ENCODE results near the gene BCL3. TPM values are rescaled to one million over a fixed set of nuclear protein-coding genes. Genes with fewer than 3 reads are reported as not detected.

Gene BCL3
- total and polyA plus RNA-seq, 2 of the 13 experiments (the other 11 are each of a cell fraction or from before 2014, with no cell fraction given) = 2.3 to 4.0 TPM

DNA sequence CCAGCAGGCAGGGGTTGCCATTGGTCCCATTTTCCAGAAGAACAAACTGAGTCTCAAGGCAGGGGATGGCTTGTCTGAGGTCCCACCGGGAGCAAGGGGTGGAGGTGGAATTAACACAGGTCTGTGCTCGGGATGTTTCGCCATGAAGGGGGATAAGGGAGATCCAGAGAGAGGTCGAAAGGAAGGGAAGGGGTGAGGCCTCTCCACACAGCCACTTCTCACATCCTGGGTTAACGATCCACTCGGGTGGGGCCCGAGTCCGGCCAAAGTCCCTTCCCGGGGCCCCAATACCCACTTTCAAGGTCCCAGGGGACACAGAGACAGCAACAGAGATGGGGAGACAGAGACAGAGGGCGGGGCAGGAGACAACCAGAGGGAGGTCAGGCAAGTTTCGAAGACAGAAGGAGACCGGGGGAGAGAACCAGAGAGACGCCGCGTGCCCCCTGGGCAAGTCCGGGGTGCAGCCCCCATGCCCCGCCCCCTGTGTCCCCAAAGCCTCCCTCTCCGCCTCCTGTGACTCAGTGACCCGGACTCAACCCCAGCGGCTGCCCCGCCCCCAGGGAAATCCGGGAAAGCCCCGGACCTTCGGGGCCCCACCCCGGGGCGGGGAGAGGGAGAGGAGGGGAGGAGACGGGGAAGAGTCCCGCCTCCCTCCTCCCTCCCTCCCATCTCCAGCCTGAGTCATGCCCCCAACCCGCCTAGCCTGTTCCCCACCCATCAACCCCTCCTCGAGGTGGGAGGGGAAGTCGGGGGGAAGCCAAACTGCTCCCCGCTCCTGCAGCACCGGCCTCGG lies 1.4 kb upstream of the BCL3 start (continued):
- no peak for TF ChIP-seq ZNF407 (CRISPR knock-in tag; IDR thresholded peaks at IDR 0.05; ENCODE audit: not compliant biosample characterization)
- TF ChIP-seq ARNT (IDR thresholded peaks at IDR 0.05) = no peak
- TF ChIP-seq, protein P1, sequence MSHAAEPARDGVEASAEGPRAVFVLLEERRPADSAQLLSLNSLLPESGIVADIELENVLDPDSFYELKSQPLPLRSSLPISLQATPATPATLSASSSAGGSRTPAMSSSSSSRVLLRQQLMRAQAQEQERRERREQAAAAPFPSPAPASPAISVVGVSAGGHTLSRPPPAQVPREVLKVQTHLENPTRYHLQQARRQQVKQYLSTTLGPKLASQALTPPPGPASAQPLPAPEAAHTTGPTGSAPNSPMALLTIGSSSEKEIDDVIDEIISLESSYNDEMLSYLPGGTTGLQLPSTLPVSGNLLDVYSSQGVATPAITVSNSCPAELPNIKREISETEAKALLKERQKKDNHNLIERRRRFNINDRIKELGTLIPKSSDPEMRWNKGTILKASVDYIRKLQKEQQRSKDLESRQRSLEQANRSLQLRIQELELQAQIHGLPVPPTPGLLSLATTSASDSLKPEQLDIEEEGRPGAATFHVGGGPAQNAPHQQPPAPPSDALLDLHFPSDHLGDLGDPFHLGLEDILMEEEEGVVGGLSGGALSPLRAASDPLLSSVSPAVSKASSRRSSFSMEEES (CRISPR knock-in tag; IDR thresholded peaks at IDR 0.05) = peak; percentile 17; the same call in 1 of the 2 replicates
- TF ChIP-seq, protein P2, sequence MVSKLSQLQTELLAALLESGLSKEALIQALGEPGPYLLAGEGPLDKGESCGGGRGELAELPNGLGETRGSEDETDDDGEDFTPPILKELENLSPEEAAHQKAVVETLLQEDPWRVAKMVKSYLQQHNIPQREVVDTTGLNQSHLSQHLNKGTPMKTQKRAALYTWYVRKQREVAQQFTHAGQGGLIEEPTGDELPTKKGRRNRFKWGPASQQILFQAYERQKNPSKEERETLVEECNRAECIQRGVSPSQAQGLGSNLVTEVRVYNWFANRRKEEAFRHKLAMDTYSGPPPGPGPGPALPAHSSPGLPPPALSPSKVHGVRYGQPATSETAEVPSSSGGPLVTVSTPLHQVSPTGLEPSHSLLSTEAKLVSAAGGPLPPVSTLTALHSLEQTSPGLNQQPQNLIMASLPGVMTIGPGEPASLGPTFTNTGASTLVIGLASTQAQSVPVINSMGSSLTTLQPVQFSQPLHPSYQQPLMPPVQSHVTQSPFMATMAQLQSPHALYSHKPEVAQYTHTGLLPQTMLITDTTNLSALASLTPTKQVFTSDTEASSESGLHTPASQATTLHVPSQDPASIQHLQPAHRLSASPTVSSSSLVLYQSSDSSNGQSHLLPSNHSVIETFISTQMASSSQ (IDR thresholded peaks at IDR 0.05; ENCODE audit: low read depth) = peak; percentile 42; the same call in 1 of the 2 replicates
- TF ChIP-seq, protein P2 (CRISPR knock-in tag; IDR thresholded peaks at IDR 0.05; ENCODE audit: borderline replicate concordance) = peak; percentile 86
- peak; percentile 77; the same call in 1 of the 2 replicates for TF ChIP-seq ZMYM2 (CRISPR knock-in tag; IDR thresholded peaks at IDR 0.05)
- peak; percentile 74 for TF ChIP-seq GATAD2A (CRISPR knock-in tag; IDR thresholded peaks at IDR 0.05)
- TF ChIP-seq HNRNPH1 (optimal IDR thresholded peaks at IDR 0.05; ENCODE audit: low read depth, low read length) = no peak
- peak; percentile 54; the same call in 1 of the 2 replicates for TF ChIP-seq TARDBP (CRISPR knock-in tag; IDR thresholded peaks at IDR 0.05)
- TF ChIP-seq ARID2 (CRISPR knock-in tag; IDR thresholded peaks at IDR 0.05; ENCODE audit: borderline replicate concordance) = no peak
- TF ChIP-seq ZFP91 (CRISPR knock-in tag; IDR thresholded peaks at IDR 0.05; ENCODE audit: borderline replicate concordance) = 0 out of 2 replicates have a peak, but pooled peaks have one; percentile 31
- TF ChIP-seq ZNF296 (CRISPR knock-in tag; conservative IDR thresholded peaks at IDR 0.05) = no peak
- 0 out of 2 replicates have a peak, but pooled peaks have one; percentile 41 for TF ChIP-seq ZNF317 (CRISPR knock-in tag; IDR thresholded peaks at IDR 0.05)
